ENCODE measurements around the gene CELSR1.

The CELSR1 gene

DNA sequence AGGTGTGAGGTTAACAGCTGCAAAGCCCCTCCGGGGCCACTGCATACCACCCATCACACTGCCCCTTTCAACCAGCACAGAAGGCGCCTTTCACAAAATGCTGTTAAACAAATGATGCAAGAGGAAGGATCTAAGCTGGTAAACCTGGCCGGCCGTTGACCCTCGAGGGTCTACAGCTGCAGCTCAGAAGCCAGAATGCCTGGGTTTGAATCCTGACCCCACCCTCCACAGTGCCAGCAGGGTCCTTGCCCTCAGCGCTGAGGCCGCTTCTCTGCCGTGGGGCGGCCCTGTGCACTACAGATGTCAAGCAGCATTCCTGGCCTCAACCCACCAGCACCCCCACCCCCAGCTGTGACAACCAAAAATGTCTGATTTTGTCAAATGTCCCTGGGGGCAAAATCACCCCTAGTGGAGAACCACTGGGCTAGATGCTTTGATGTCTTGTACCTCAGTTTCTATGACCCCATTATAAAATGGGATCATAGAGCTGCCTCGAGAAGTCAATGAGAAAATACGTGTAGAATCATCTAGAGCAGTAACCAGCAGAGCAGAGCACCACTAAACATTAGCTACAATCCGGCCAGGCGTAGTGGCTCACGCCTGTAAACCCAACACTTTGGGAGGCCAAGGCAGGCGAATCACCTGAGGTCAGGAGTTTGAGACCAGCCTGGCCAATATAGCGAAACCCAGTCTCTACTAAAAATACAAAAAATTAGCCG is 77.9 kb downstream of the CELSR1 start:
- no peak for DNase-seq

DNA sequence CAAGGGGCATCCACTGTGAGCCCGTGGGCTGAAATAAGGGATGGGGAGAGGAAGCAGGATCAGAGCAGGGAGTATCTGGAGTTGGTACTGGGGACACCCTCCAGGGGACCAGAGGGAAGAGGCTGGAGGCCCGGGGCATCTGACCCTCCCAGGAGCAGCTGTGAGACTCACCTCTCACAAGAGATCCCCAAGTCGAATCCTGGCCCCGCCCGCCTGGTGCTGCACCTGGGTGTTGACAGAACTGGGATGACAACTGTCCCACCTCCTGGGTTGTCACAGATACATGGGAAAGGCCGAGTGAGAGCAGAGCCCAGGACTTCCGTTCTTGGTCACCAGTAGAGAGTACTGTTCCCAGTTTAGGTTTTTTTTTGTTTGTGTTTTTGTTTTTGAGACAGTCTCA is 78.9 kb downstream of the CELSR1 start:
- no peak for DNase-seq

DNA sequence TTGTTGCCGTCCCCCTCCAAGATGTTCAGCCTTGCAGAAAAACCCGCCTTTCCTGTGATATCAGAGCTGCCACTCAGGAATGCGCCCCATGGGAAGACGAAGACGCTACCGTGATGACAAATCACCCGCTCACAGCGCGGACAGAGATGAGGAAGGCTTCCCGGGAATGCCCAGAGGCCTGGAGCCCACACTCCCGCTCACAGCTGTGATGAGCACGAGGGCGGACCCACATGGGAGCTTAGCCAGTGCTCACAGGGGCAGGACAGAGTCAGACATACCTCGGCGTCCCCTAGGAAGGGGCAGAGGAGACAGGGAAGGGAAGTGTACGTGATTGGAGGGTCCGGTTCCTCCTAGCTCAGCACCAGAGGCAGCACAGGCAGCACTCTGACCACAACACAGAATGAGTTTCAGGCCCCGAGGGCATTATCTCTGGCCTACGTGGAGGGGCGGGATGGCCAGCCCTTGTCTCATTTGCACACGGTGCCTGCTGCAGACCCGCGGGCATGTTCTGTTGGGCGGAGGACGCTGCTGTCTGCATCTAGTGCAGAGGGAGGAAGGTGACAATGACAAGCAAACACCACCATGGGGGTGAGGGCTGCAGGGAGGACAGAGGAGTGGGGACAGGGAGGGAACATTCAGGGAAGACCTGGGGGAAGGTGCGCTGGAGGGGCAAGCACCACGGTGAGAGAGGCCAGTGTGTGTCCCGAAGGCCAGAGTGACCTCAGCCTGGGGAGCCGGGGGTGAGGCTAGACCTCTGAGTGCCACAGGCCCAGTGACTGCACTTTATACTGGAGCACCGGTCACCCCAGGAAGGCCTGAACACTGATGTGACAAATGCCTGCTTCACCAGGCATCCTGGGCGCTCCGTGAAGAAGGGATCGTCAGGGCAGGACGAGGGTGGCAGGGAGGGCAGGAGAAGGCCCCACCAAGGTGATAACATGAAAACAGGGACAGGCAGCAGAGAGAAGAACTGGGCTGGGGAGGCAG is 79.6 kb downstream of the CELSR1 start:
- DNase-seq, result peak; percentile 79

DNA sequence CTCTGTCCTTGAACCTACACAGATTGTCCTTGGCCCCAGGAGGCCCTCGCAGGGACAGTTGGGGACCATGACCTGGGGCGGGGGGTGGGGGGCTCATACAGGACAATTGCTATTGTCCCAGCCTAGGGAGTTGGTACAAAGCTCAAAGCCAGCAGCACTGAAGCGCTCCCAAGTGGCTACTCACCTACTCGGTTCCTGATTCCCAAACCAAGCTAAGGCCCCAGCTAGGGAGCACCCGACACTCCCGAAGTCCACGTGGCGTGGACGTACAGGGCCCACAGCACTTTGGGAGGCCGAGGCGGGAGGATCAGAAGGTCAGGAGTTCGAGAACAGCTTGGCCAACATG is 80.6 kb downstream of the CELSR1 start:
- no peak for DNase-seq

DNA sequence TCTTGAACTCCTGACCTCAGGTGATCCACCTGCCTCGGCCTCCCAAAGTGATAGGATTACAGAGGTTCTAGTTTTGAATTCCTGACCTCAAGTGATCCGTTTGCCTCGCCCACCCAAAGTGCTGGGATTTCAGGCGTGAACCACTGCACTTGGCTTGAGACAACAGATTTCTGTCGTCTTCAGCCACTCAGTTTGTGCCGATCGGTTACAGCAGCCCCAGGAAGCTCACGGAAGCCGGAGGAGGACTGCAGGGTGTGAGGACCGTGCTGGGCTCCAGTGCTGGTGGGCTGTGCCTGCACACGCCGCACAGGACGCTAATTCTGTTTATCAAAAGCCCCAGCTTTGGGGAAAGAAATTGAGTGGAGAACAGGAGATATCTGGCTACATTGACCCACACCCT is 82.0 kb downstream of the CELSR1 start:
- DNase-seq, result no peak

DNA sequence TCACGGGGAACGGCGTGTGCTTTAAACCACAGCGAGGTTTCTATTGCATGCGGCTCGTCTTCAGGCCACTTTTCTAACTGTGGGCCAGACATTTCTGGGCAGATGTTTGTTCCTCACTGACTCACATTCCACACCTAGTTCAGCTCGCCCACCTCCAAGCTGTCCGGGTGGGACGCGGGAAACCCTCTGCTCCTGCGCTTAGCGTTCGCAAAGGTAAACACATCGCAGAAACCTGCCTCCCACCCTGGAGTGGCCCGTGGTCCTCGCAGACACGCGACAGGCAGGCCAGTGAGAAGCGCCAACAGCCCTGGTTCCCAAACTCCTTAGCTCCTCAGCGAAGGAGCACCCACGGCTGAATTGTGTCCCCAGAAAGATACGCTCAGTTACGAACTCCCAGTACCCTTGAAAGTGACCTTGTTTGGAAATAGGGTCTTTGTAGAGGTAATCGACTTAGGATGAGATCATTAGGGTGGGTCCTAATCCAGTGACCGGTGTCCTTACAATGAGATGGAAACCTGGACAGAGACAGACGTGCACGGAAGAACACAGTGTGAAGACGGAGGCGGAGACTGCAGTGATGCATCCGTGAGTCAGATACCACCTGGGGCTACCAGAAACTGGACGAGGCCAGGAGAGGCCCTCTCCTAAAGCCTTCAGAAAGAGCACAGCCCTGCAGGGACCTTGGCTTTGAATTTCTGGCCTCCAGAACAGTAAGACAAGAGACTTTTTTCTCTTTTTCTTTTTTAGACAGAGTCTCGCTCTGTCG is 82.7 kb downstream of the CELSR1 start:
- DNase-seq, result no peak

DNA sequence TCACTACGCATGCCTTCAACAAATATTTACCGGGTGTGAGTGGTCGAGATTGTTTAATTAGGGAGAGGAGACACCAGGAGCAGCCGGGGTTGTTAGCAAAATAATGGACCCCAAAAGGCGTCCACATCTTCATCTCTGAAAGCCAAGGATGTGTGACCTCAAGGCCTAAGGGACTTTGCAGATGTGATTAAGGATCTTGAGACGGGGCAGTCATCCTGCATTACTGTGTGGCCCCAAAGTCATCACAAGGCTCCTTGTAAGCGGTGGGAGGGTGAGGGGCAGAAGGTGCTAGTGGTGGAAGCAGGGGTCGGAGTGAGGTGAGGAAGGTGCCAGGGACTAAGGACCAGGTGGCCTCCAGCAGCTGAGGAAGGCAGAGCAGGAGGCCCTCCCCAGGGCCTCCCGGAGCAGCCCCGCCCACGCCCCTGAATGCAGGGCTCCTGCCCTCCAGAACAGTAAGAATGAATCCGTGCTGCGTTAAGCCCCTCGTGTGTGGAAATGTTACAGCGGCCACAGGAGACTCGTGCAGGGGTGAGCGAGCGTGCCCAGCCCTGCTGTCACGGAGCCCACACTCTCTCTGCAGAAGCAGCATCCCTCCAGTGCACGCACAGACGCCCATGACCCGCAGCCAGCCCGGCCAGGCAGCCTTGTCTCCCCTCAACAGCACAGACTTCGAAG is 83.5 kb downstream of the CELSR1 start:
- no peak for DNase-seq

DNA sequence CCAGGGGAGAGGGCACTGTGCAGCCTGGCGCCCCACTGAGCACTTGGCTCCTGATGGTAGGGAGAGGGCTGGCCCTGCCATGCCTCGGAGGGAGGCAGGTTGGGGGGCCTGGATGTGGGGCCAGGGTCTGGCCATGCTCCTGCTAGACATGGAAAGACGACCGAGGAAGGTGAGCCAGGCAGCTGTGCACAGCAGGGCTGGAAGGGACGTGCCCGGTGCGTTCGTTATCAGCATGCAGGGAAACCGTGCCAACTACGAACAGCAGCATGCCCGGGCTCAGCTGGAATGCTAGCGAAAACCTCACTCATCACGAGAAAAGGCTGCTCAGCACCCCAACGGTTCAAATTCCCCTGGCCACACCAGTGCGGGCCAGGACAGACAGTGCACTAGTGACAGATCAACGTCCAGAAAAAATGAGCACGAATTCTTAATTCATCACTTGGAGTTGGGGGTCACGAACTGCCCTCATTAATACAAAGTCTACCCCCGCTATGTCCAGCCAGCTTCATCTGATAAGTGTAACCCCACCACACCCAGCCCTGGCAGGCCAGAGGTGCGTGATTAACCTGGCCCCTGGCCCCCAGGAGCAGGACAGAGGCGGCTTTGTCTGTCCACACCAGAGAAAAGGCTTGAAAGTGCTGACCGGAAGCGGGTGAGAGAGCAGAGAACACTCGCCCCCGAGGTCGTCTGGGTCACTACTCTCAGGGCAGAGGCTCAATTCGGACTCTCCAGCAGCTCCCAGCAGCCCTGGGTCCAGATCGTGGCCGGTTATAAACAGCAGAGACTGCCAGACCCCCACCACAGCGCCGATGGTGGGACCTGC is 84.2 kb downstream of the CELSR1 start:
- DNase-seq, result no peak

DNA sequence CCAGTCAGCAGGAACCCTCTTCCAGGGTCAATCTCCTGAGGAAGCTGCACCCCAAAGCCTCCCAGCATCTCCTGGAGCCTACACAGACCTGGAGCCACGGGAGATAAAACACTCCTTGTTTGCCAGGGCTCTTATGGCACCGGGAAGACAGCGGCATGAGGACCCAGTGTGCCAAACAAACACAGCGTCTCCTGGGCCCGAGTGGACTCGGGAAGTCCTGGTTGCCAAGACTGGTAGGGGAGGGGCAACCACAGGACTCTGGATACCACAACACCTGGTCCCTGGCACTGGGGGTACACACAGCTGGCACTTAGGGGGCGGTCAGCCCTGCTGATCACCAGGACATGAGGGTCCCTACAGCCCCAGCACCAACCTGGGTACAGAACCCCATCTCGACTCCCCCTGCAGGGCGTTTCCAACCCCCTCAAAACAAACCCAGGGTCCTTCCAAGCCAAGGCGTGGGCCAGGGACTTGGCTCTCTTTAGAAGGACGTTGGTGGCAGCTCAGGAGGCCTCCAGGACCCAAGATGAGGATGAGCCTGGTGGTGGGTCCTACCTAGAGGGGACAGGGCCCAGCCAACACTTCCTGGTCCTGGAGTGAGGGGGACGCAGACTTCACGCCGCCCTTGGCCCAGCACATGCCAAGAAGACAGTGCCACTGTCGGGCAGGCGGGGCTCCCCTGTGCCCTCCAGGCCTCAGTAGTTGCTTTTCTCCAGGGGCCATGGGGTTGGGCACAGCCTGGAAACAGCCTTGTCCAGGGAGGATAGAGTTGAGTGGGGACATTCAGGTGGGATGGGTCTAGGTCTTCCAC is 85.0 kb downstream of the CELSR1 start:
- DNase-seq, result no peak

DNA sequence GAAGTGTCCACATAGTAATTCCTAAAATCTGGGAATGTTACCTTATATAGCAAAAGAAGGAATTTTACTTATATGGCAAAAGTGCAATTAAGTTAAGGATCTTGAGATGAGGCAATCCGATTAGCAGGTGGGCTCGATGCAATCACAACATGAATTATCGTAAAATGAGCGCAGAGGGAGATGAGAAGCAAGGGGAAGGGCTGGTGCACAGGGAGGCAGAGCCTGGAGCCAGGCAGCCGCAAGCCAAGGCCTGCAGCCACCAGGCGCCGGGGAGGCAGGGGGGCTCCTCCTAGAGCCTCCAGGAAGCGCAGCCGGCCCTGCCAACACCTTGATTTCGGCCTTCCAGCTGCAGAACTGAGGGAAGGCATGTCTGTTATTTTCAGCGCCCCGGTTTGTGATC is 85.7 kb downstream of the CELSR1 start:
- DNase-seq, result no peak

DNA sequence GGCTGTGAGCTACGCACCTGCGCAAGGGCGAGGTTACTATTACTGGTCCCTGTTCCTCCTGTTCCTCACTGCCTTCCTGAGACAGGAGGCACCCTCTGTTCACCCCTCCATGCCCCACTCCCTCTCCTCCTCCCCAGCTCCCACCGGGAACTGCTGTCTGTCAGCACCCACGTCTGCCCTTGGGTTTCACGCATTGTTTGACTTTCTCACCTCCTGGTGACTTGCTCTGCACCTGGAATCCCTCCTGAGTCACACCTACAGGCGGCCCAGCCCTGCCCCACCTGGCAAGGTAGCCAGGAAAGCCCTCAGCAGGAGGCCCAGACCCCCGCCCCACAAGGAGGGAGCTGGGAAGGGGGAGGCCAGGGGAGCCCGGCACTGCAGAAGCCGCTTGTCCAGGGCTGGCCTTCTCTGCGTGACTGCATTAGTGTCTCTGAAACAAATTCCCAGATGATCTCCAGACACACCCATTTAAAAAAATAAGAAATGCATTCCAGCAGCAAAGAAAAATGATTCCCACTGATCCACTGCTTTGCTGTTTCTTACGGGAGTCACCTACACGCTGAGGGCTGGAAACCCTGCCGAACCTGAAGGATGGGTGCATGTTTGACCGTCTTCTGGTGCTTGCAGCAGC is 86.4 kb downstream of the CELSR1 start:
- no peak for DNase-seq

DNA sequence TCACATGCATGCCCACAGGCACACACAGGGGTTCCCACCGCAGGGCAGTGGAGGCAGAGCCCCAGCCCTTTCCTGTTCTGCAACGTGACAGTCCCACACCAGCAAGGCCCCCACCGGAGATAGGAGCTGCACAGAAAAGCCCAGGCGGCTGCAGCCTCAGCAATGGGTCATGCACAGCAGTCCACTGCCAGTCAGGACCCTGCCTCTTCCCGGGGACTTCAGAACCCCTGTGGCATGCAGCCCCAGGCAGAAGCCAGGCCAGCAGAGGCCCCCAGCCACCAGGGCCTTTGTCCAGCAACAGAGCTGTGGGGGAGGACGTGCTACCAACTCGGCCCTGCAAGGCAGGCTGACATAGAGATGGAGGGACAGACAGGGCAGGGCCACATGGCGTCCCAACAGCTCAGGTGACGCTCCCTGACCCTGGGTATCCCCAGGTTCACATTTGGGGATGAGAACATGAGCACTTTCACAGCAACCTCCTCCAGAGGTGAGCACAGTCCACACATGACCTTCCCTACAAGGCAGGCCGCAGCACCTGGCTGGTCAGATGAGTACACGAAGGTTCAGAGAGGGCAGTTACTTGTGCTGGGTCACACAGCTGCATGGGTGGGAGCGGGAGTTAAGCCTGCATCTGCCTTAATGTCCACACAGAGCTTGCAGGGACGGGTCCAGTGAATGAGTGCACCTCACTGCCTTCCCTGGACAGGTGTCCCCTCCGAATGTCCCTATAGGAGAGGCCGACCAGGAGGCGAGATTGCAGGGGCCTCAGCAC is 87.3 kb downstream of the CELSR1 start:
- no peak for DNase-seq

DNA sequence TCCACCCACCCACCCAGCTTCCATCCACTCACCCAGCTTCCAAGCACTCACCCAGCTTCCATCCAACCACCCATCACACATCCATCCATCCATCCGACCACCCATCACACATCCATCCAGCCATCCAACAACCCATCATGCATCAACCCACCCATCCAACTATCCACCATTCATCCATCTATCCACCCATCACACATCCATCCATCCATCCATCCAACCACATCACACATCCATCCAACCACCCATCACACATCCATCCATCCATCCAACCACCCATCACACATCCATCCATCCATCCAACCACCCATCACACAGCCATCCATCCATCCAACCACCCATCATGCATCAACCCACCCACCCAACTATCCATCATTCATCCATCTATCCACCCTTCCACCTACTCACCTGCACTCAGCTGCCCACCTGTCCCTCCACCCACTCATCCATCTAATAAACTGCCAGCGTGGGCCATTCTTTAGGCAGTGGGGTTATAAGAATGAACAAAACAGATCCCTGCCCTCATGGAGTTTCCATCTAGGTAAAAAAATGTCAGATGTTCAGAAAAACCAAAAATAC is 88.2 kb downstream of the CELSR1 start:
- DNase-seq, result no peak

DNA sequence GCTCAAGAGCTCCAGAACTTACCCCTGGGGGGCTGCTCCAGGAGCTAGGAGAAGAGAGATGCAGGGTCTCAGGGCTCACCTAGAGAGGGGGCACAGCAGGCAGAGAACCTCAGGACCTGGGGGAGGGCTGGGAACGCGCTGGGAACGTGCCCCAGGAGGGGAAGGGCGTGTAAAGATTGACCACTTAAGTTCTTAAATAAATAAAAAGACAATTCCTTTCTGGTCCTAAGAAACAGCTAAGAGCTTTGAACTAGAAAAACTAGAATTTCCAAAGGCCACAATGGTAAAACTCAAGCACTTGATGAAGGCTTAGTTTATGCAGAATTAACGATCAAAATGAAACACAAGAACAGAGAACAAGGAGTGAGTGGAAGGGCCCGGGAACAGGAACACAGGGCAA is 89.1 kb downstream of the CELSR1 start:
- DNase-seq, result no peak

DNA sequence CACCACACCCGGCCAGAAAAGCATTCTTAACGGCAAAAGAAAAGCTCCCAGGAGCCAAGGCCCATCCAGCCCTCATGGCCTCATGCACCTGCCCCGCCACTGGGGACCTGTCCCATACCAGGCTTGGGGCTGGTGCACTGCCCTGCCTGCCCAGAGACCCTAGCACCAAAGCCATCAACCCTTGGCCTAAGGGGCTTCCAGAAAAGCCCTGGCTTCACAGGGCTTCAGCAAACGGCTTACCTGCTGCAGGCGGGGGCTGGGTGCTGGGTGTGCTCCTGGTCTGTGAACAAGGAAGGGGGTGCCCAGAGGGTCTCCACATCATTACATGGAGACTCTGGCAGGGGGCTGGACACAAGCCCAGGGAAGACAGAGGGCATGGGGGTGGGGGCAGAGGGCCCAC is 89.5 kb downstream of the CELSR1 start:
- no peak for DNase-seq

DNA sequence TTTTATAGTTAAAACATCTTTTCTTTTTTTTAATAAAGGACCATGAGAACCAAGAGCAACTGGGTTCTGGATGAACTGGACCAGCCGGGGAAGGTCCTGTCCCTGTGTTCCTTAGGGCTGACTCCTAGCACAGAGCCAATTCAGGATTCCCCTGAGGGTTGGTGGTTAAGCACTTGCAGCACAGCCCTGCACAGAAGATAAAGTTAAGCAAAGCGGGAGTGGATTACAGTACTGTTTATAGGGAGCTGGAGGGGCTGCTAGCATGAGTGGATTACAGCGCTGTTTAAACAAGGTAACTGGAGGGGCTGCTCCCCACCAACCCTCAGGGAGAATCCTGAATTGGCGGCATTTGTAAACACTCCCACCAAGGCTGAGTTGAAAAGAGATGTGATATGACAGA is 90.6 kb downstream of the CELSR1 start:
- DNase-seq, result no peak

DNA sequence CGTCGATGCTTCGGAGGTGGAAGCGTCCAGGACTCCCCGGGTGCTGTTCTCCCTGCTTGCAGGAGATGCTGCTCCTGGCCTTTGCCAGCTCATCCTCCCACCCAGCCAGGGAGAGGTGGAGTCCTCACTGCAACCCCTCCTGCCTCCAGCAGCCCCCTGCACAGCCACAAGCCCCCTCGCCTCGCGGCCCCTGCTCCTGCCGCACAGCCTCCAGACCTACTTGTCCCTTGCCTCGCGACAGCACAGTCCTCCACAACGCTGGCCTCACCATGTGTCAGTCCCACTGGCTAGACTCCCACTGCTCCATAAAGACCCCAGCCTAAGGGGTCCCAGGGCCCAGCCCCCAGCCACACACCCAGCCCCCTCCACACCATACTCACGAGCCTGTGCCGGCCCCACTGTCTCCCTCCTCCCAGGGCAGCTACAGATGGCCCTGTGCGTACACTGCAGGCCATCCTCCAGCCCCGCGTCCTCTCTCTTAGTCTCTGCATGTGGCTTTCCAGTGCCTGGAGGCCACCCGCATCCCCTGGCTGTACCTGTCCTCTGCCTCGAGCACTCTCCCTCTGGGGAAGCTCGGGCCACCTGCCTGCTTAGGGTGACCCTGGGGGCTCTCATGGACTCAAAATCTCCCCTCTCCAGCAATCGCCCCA is 91.5 kb downstream of the CELSR1 start:
- DNase-seq, result no peak

DNA sequence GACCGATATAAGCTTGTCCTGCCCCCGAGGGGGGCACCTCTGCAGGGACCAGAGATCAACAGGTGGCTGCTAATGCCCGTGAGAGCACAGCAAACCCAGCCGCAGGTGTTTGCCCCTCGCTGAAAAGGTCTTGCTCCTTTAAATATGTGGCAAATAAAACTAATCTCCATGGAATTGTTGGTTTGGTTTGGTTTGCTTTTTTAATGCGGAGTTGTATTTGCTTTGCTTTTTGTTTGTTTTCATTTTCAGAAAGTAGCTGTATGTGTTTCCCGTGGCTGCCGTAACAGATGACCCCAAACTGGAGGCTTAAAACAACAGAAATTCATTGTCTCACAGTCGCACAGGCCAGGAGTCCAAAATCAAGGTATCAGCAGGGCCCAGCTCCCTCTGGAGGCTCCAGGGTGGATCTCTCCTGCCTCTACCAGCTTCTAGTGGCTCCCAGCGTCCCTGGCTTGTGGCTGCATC is 93.0 kb downstream of the CELSR1 start:
- DNase-seq, result no peak

All from fibroblast of skin of abdomen (primary cell).